Chondrocyte (in vitro differentiated cells): ENCODE data around the gene RETN. TPM values are rescaled to one million over a fixed set of nuclear protein-coding genes. Genes with fewer than 3 reads are reported as not detected.

Experiments
- DNase-seq: peaks from one replicate; pipeline ENCODE4 v3.0.0; 2021; ENCODE audit warnings: mixed read lengths, low spot score
- H3K27ac Mint-ChIP-seq: one replicate; pipeline ENCODE4 v1.8.0; 2021; ENCODE audit warnings: mild to moderate bottlenecking, moderate library complexity, mixed read lengths; ENCODE audit not compliant: unreplicated experiment
- H3K27me3 Mint-ChIP-seq: 2 replicates; pipeline ENCODE4 v1.8.0; 2021; ENCODE audit warnings: low read depth, mixed read lengths
- H3K36me3 Mint-ChIP-seq: 2 replicates; pipeline ENCODE4 v1.8.0; 2021; ENCODE audit warnings: low read depth, mixed read lengths
- H3K4me1 Mint-ChIP-seq: 2 replicates; pipeline ENCODE4 v1.8.0; 2021; ENCODE audit warnings: low read depth, mild to moderate bottlenecking, mixed read lengths
- H3K4me3 Mint-ChIP-seq: one replicate; pipeline ENCODE4 v1.8.0; 2021; ENCODE audit warnings: mild to moderate bottlenecking, moderate library complexity, mixed read lengths; ENCODE audit not compliant: unreplicated experiment
- H3K9me3 Mint-ChIP-seq: 2 replicates; pipeline ENCODE4 v1.8.0; 2021; ENCODE audit warnings: low read depth, mixed read lengths
- CTCF ChIP-seq: fragments of 200-600 bp; sonication (generic); IDR thresholded peaks from 2 replicates; pipeline ENCODE4 v1.5.0; 2021; ENCODE audit warnings: antibody characterized with exemption, mild to moderate bottlenecking, moderate library complexity
- total RNA-seq: library from RNA; stranded (reverse); gene quantifications from 3 replicates; pipeline ENCODE4 v1.2.1, GENCODE V29; 2021

Gene RETN
- total RNA-seq, 1 donor from 2014 or later = not detected

- H3K36me3 Mint-ChIP-seq = no peaks in the 10 kb centered on the region
- H3K27me3 Mint-ChIP-seq = peaks cover 19% of the 10 kb centered on the region
- no peak for TF ChIP-seq CTCF
- no peak overlapping the region for H3K27ac Mint-ChIP-seq
- no peak overlapping the region for H3K4me3 Mint-ChIP-seq
- DNase-seq = no peak
- peaks cover 5% of the 10 kb centered on the region for H3K4me1 Mint-ChIP-seq
- H3K9me3 Mint-ChIP-seq = no peaks in the 10 kb centered on the region
Observed at GRCh38 chr19:7657131-7657751, 11.6 kb upstream of the RETN start.

- no peak for TF ChIP-seq CTCF
- no peak for DNase-seq
- no peaks in the 10 kb centered on the region for H3K36me3 Mint-ChIP-seq
- H3K27me3 Mint-ChIP-seq = peaks cover 16% of the 10 kb centered on the region
- no peak overlapping the region for H3K4me3 Mint-ChIP-seq
- H3K27ac Mint-ChIP-seq = no peak overlapping the region
- H3K4me1 Mint-ChIP-seq = no peaks in the 10 kb centered on the region
- no peaks in the 10 kb centered on the region for H3K9me3 Mint-ChIP-seq
Observed at GRCh38 chr19:7658219-7658686, 10.6 kb upstream of the RETN start.

- Mint-ChIP-seq H3K27me3 (peaks cover 18% of the 10 kb centered on the region), H3K4me1 (no peaks in the 10 kb centered on the region), H3K4me3 (no peak overlapping the region), H3K27ac (no peak overlapping the region), H3K36me3 (no peaks in the 10 kb centered on the region), H3K9me3 (no peaks in the 10 kb centered on the region)
- no peak for DNase-seq
- no peak for TF ChIP-seq CTCF
Observed at GRCh38 chr19:7661744-7662538, 6.9 kb upstream of the RETN start.

- Mint-ChIP-seq H3K4me1 (no peaks in the 10 kb centered on the region), H3K36me3 (no peaks in the 10 kb centered on the region), H3K27ac (no peak overlapping the region), H3K4me3 (no peak overlapping the region), H3K9me3 (no peaks in the 10 kb centered on the region), H3K27me3 (peaks cover 20% of the 10 kb centered on the region)
- no peak for TF ChIP-seq CTCF
- DNase-seq = no peak
Observed at GRCh38 chr19:7662657-7663056, 6.2 kb upstream of the RETN start.

GRCh38 chr19:7663706-7664105 is 5.1 kb upstream of the RETN start:
- no peak overlapping the region for H3K27ac Mint-ChIP-seq
- H3K27me3 Mint-ChIP-seq = peaks cover 23% of the 10 kb centered on the region
- no peaks in the 10 kb centered on the region for H3K36me3 Mint-ChIP-seq
- no peaks in the 10 kb centered on the region for H3K4me1 Mint-ChIP-seq
- H3K9me3 Mint-ChIP-seq = no peaks in the 10 kb centered on the region
- no peak for DNase-seq
- no peak overlapping the region for H3K4me3 Mint-ChIP-seq
- no peak for TF ChIP-seq CTCF
